GM12892 (cell line): ENCODE measurements around the gene HMGXB4.

Experiments used
- POLR2A ChIP-seq: IDR thresholded peaks from 2 replicates; pipeline ENCODE4 v1.6.1; 2011; ENCODE audit warnings: low read depth, low read length, control low read depth
- POLR2AphosphoS5 ChIP-seq: IDR thresholded peaks from 2 replicates; pipeline ENCODE4 v1.6.1; 2011; ENCODE audit warnings: low read depth, low read length, control low read depth
- TAF1 ChIP-seq: IDR thresholded peaks from 2 replicates; pipeline ENCODE4 v1.6.1; 2011; ENCODE audit warnings: low read depth, mild to moderate bottlenecking, control low read depth, low read length, borderline replicate concordance

- TF ChIP-seq POLR2A (no peak), TAF1 (no peak), POLR2AphosphoS5 (no peak)
Observed at GRCh38 chr22:35315855-35316745, 58.8 kb downstream of the HMGXB4 start.
